Ascending aorta (tissue), 2 donors: Measurements from ENCODE around the gene LRRC39. TPM values are rescaled to one million over a fixed set of nuclear protein-coding genes. Genes with fewer than 3 reads are reported as not detected.

ENCODE experiments used
- DNase-seq, 2 donors: peaks; one replicate each; pipeline ENCODE4 v3.0.0-alpha.2; 2019; ENCODE audit warnings: low spot score in 2 of 2
- H3K27ac ChIP-seq, 2 donors: fragments of 200-600 bp; sonication (generic); one replicate each; pipeline ENCODE4 v1.5.1; 2016 to 2017; ENCODE audit warnings: mild to moderate bottlenecking in 1 of 2
- H3K27me3 ChIP-seq: fragments of 200-600 bp; sonication (generic); one replicate; pipeline ENCODE4 v1.5.1; 2017
- H3K36me3 ChIP-seq, 2 donors: fragments of 200-600 bp; sonication (generic); one replicate each; pipeline ENCODE4 v1.5.1; 2016
- H3K4me1 ChIP-seq, 2 donors: fragments of 200-600 bp; sonication (generic); one replicate each; pipeline ENCODE4 v1.5.1; 2016 to 2017; ENCODE audit warnings: mild to moderate bottlenecking in 1 of 2
- H3K4me3 ChIP-seq, 2 donors: fragments of 200-600 bp; sonication (generic); one replicate each; pipeline ENCODE4 v1.5.1; 2016 to 2017; ENCODE audit warnings: mild to moderate bottlenecking in 1 of 2
- H3K9me3 ChIP-seq, 2 donors: fragments of 200-600 bp; sonication (generic); one replicate each; pipeline ENCODE4 v1.5.1; 2016
- CTCF ChIP-seq, 3 experiments: fragments of 200-600 bp in 2 of 3; fragments of 450-650 bp in 1 of 3; sonication (generic) in 2 of 3; IDR thresholded peaks; one replicate each; pipeline ENCODE4 v1.5.1; 2016 to 2019; ENCODE audit warnings: antibody characterized with exemption in 3 of 3, mild to moderate bottlenecking in 1 of 3, moderate library complexity in 1 of 3
- intact Hi-C: fragments of 100-400 bp; cut with DNase I; formaldehyde crosslinking; loops from one replicate; pipeline ENCODE4 v1.15.1; 2023
- total RNA-seq: library from RNA; depleted of rRNA; stranded (reverse); fragments of >200 nt; gene quantifications from one replicate; pipeline ENCODE4 v1.1.0, GENCODE V29; 2016

Gene LRRC39
- total RNA-seq, 1 donor from 2014 or later = not detected

- Histone ChIP-seq H3K27ac (no peak overlapping the region), H3K9me3 (no peaks in the 10 kb centered on the region), H3K27me3 (no peaks in the 10 kb centered on the region), H3K4me1 (no peaks in the 10 kb centered on the region), H3K4me3 (no peak overlapping the region), H3K36me3 (peaks cover 6 to 8% of the 10 kb centered on the region in 2 donors)
- intact Hi-C loops = no loop called here
- no peak for DNase-seq
- TF ChIP-seq CTCF (IDR thresholded peaks at IDR 0.05) = no peak
Measured at GRCh38 chr1:100115524-100115923, 62.5 kb downstream of the LRRC39 start.

- no peak for TF ChIP-seq CTCF (IDR thresholded peaks at IDR 0.05)
- no peaks in the 10 kb centered on the region for H3K9me3 ChIP-seq
- H3K4me3 ChIP-seq = no peak overlapping the region
- no peak for DNase-seq
- H3K4me1 ChIP-seq = no peaks in the 10 kb centered on the region
- peaks cover 14 to 19% of the 10 kb centered on the region in 2 donors for H3K36me3 ChIP-seq
- no peak overlapping the region for H3K27ac ChIP-seq
- intact Hi-C loops = loop anchor here (10.0 kb wide), 1 partner anchor 1535 kb away; no protein-coding TSS in a partner anchor
- no peaks in the 10 kb centered on the region for H3K27me3 ChIP-seq
Measured at GRCh38 chr1:100109554-100110066, 68.4 kb downstream of the LRRC39 start.

DNA sequence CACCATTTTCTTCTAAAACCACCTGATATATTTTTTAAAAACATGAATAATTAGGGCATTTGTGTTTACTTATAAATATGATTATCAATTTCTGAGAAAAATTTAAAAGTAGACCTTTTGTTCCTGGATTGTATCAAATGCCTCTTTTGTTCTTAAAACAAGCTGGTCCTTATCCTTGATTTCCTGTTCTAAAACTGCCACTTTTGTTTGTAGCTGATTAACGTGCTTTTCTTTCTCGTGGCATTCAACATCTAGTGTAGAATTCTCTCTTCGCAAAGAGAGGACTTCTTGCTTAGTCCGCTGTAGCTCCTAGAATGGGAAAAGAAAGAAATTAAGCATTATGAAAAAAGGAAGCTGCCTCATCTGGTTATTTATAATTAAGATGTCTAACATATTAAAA lies 70.4 kb downstream of the LRRC39 start:
- Histone ChIP-seq H3K27ac (no peak overlapping the region), H3K36me3 (peaks cover 15 to 27% of the 10 kb centered on the region in 2 donors)
- no peak for DNase-seq

DNA sequence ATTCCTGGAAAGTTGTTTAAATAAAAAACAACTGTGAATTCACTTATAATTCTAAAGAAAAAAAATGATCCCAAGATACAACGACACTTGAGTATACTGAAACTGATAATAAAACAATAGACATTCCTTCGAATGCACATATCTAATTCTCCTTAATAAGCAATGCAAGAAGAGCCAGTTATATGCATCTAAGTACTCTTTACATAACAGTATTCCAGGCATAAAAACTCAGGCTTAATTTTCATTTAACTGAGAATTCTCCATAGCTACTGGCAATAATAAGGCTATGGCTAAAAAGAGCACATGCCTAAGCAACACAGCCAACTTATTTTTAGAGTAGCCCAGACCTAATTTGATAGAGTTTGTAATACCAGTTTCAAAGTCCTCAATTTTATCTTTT lies 76.5 kb downstream of the LRRC39 start:
- intact Hi-C loops = loop anchor here (10.0 kb wide), 1 partner anchor 1543 kb away; no protein-coding TSS in a partner anchor
- no peak for TF ChIP-seq CTCF (IDR thresholded peaks at IDR 0.05)
- peaks cover 14 to 21% of the 10 kb centered on the region in 2 donors for H3K36me3 ChIP-seq
- no peak overlapping the region for H3K27ac ChIP-seq
- no peak overlapping the region for H3K4me3 ChIP-seq
- no peaks in the 10 kb centered on the region for H3K27me3 ChIP-seq
- DNase-seq = no peak
- no peaks in the 10 kb centered on the region for H3K9me3 ChIP-seq
- H3K4me1 ChIP-seq = no peaks in the 10 kb centered on the region

More for the DNA sequence above, 70.4 kb downstream of the LRRC39 start:
- intact Hi-C loops = loop anchor here (10.0 kb wide), 1 partner anchor 1537 kb away; no protein-coding TSS in a partner anchor
- H3K4me1 ChIP-seq = no peaks in the 10 kb centered on the region
- no peaks in the 10 kb centered on the region for H3K9me3 ChIP-seq
- no peak for TF ChIP-seq CTCF (IDR thresholded peaks at IDR 0.05)
- H3K27me3 ChIP-seq = no peaks in the 10 kb centered on the region
- no peak overlapping the region for H3K4me3 ChIP-seq

DNA sequence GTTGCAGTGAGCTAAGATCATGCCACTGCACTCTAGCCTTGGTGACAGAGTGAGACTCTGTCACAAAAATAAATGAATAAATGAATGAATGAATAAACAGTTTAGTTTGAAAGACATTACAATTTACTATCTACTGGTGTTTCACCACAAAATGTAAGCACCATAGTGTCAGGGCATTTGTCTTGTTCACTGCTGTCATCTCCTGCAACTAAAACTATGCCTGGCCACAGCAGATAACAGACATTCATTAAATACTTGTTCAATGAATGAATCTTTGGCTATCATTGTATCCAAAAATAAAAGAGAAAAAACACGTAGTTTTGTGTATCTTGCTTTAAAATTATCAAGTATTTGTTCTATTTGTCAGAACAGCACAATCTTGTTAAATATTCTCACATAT lies 77.9 kb downstream of the LRRC39 start:
- intact Hi-C loops = loop anchor here (10.0 kb wide), 1 partner anchor 1545 kb away; no protein-coding TSS in a partner anchor
- Histone ChIP-seq H3K4me3 (no peak overlapping the region), H3K4me1 (no peaks in the 10 kb centered on the region), H3K36me3 (peaks cover 6 to 13% of the 10 kb centered on the region in 2 donors), H3K9me3 (no peaks in the 10 kb centered on the region), H3K27me3 (no peaks in the 10 kb centered on the region), H3K27ac (no peak overlapping the region)
- TF ChIP-seq CTCF (IDR thresholded peaks at IDR 0.05) = no peak
- no peak for DNase-seq

Other genes starting within 250 kb of the LRRC39 start
- gene SLC35A3, start 208.3 kb downstream of the LRRC39 start, total RNA-seq = 8.4 TPM
- 7.0 TPM for gene SASS6, start 45.3 kb downstream of the LRRC39 start, total RNA-seq
- gene TRMT13, start 45.1 kb downstream of the LRRC39 start, total RNA-seq = 11.4 TPM
- gene DBT, start 71.6 kb upstream of the LRRC39 start, total RNA-seq = 2.3 TPM
- gene RTCA, start 88.0 kb upstream of the LRRC39 start, total RNA-seq = 2.8 TPM
- gene CDC14A, start 174.2 kb upstream of the LRRC39 start, total RNA-seq = 2.0 TPM